ENCODE data around the gene ENTPD8. TPM values are rescaled to one million over a fixed set of nuclear protein-coding genes. Genes with fewer than 3 reads are reported as not detected.
"Not testable (repeated sequence)": the region's sequence is repeated elsewhere in the genome, so short reads cannot be mapped to it uniquely, and the experiment has no call there.

The ENTPD8 gene
- polyA plus RNA-seq, 1 donor, result 14.2 TPM

DNA sequence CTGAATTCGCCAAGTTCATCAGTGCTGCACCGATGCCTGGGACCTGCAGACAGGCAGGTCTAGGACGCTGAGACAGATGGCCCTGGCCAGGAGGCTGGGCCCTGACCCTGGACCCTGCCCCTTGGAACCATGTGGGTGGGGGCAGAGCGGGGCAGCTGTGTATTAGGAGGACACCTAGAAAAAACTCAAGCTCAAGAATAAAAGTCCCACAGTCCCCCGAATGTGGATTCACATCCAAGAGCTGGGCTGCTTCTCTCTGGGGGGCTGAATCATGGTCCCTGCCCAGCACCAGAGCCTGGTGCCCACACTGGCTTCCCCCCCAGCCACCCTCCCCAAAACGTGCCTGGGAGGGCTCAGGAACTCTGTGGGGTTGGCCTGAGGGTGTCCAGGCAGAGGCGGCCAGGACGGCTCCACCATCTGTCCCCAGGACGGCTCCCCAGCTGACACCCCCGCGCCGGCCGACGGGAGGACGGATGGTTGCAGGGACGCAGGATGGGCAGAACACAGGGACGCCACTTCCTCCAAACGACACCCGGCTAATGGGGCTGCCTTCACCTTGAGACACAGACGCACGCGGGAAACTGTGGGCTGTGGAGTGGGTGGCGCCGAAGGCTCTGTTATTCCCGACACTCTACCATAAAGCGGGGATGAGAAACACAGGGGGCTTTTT lies 53.1 kb downstream of the ENTPD8 start:
- no peak overlapping the region for H3K27ac ChIP-seq (ENCODE audit: low read length)
- no peak for DNase-seq
- no CpG with 5 or more reads among the region's 26 CpGs for WGBS (ENCODE audit: insufficient coverage, low lambda C conversion rate)
- H3K4me3 ChIP-seq (ENCODE audit: low read length), result no peak overlapping the region
- H3K36me3 ChIP-seq (ENCODE audit: control insufficient read depth, insufficient read depth, low read length), result peaks cover 14% of the 10 kb centered on the region
- H3K4me1 ChIP-seq (ENCODE audit: control insufficient read depth, insufficient read depth, low read length), result peaks cover 21% of the 10 kb centered on the region
- no peaks in the 10 kb centered on the region for H3K27me3 ChIP-seq (ENCODE audit: control insufficient read depth, insufficient read depth, low read length)
- H3K9me3 ChIP-seq (ENCODE audit: control insufficient read depth, low read depth, low read length), result no peaks in the 10 kb centered on the region

DNA sequence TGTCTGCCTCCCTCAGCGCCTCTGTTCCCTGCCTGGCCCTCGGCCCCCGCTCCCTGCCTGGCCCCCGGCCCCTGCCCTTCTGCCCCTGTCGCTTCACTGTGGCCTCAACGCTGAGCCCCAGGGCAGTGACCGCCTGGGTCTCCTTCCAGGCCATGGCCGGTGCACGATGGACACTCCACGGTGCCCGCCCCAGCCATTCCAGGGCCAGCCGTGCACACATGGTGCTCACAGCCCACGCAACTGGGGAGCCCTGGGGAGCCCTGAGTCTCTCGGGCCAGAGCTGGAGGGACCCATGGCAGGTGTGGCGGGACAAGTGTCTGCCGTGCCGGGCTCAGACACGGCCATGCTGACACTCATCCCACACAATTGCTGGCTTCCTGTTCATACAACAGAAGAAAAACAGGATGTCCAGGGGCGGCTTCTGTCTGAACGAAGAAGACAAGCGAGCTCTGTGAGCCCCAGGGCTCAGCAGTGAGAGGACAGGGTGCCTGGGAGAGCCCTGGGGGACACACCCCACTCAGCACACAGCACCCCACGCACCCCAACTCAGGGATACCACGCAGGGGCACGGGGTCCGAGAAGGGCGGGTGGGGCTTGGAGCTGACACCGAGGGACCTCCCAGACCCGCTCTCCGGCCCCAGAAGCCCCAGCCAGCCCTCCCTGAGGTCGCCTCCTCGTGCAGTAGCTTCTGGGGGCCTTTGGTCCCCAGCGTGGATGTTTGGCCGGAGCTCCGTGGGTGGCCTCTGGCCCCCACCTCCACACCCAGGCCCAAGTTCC lies 53.9 kb downstream of the ENTPD8 start:
- no peak for DNase-seq
- WGBS (ENCODE audit: insufficient coverage, low lambda C conversion rate), result no CpG with 5 or more reads among the region's 34 CpGs
- peaks cover 13% of the 10 kb centered on the region for H3K36me3 ChIP-seq (ENCODE audit: control insufficient read depth, insufficient read depth, low read length)
- H3K4me3 ChIP-seq (ENCODE audit: low read length), result no peak overlapping the region
- no peak overlapping the region for H3K27ac ChIP-seq (ENCODE audit: low read length)
- H3K9me3 ChIP-seq (ENCODE audit: control insufficient read depth, low read depth, low read length), result no peaks in the 10 kb centered on the region
- H3K27me3 ChIP-seq (ENCODE audit: control insufficient read depth, insufficient read depth, low read length), result no peaks in the 10 kb centered on the region
- peaks cover 22% of the 10 kb centered on the region for H3K4me1 ChIP-seq (ENCODE audit: control insufficient read depth, insufficient read depth, low read length)

DNA sequence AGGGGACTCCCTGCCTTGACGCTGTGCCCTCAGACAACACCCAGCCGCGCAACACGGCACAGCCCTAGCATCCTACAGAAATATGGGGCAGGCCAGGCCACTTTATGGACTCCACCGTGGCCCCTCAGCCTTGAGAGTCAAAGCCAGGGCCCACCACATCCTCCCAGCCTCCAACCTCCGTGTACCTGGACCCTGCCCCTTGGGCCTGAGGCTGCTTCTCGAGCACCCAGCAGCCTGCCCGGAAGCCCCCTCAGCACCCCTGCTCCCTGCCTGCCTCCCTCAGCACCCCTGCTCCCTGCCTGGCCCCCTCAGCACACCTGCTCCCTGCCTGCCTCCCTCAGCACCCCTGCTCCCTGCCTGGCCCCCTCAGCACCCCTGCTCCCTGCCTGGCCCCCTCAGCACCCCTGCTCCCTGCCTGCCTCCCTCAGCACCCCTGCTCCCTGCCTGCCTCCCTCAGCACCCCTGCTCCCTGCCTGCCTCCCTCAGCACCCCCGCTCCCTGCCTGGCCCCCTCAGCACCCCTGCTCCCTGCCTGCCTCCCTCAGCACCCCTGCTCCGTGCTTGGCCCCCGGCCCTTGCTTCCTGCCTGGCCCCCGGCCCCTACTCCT lies 54.5 kb downstream of the ENTPD8 start:
- H3K9me3 ChIP-seq (ENCODE audit: control insufficient read depth, low read depth, low read length); H3K36me3 ChIP-seq (ENCODE audit: control insufficient read depth, insufficient read depth, low read length); H3K27ac ChIP-seq (ENCODE audit: low read length); DNase-seq; H3K4me3 ChIP-seq (ENCODE audit: low read length); H3K27me3 ChIP-seq (ENCODE audit: control insufficient read depth, insufficient read depth, low read length): not testable (repeated sequence)
- WGBS (ENCODE audit: insufficient coverage, low lambda C conversion rate), result no CpG with 5 or more reads among the region's 12 CpGs
- H3K4me1 ChIP-seq (ENCODE audit: control insufficient read depth, insufficient read depth, low read length), result peaks cover 22% of the 10 kb centered on the region

DNA sequence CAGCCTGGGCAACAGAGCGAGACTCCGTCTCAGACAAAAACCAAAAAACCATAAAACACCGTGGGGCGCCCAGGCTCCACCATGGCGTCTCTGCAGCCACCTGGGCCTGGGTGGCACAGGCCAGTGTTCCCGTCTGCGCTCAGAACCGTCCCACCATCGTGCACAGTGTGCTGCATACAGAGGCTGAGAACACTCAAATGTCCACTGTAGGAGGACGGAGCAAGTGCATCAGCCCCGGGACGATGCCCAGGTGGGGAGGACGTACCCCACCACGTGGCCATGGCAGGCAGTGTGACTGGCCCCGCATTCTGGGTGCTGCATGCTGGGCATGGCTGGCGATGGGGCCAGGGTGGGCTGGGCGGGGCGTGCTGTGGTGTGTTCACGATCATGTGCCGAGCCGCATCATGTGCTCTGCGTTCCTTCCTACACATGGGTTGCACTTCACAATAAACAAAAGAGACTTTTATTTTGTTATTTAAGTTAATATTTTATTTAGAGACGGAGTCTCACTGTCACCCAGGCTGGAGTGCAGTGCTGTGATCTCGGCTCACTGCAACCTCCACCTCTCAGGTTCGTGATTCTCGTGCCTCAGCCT lies 56.0 kb downstream of the ENTPD8 start:
- H3K36me3 ChIP-seq (ENCODE audit: control insufficient read depth, insufficient read depth, low read length), result peaks cover 7% of the 10 kb centered on the region
- H3K4me3 ChIP-seq (ENCODE audit: low read length), result no peak overlapping the region
- H3K27ac ChIP-seq (ENCODE audit: low read length), result no peak overlapping the region
- no peaks in the 10 kb centered on the region for H3K27me3 ChIP-seq (ENCODE audit: control insufficient read depth, insufficient read depth, low read length)
- WGBS (ENCODE audit: insufficient coverage, low lambda C conversion rate), result no CpG with 5 or more reads among the region's 26 CpGs
- no peak for DNase-seq
- no peaks in the 10 kb centered on the region for H3K9me3 ChIP-seq (ENCODE audit: control insufficient read depth, low read depth, low read length)
- H3K4me1 ChIP-seq (ENCODE audit: control insufficient read depth, insufficient read depth, low read length), result peaks cover 18% of the 10 kb centered on the region

Other genes with a start within 250 kb of the ENTPD8 start
- 32.1 TPM for gene TPRN, start 240.6 kb downstream of the ENTPD8 start, polyA plus RNA-seq
- gene TMEM203, start 235.7 kb downstream of the ENTPD8 start, polyA plus RNA-seq, result 33.1 TPM
- gene NDOR1, start 235.7 kb downstream of the ENTPD8 start, polyA plus RNA-seq, result 12.1 TPM
- 11.0 TPM for gene RNF208, start 219.1 kb downstream of the ENTPD8 start, polyA plus RNA-seq
- 71.7 TPM for gene CYSRT1, start 216.2 kb downstream of the ENTPD8 start, polyA plus RNA-seq
- 87.5 TPM for gene RNF224, start 213.9 kb downstream of the ENTPD8 start, polyA plus RNA-seq
- gene SLC34A3, start 210.5 kb downstream of the ENTPD8 start, polyA plus RNA-seq, result 36.9 TPM
- 402 TPM for gene TUBB4B, start 200.1 kb downstream of the ENTPD8 start, polyA plus RNA-seq
- gene STPG3, start 190.1 kb downstream of the ENTPD8 start, polyA plus RNA-seq, result 3.4 TPM
- gene NELFB, start 186.0 kb downstream of the ENTPD8 start, polyA plus RNA-seq, result 45.9 TPM
- 18.4 TPM for gene TOR4A, start 163.6 kb downstream of the ENTPD8 start, polyA plus RNA-seq
- gene NRARP, start 139.1 kb downstream of the ENTPD8 start, polyA plus RNA-seq, result 32.4 TPM
- gene EXD3, start 18.2 kb downstream of the ENTPD8 start, polyA plus RNA-seq, result 36.5 TPM
- 11.8 TPM for gene NOXA1, start 18.0 kb downstream of the ENTPD8 start, polyA plus RNA-seq
- gene NSMF, start 18.0 kb upstream of the ENTPD8 start, polyA plus RNA-seq, result 33.4 TPM
- gene PNPLA7, start 109.0 kb upstream of the ENTPD8 start, polyA plus RNA-seq, result 7.2 TPM
- 30.5 TPM for gene MRPL41, start 110.5 kb upstream of the ENTPD8 start, polyA plus RNA-seq
- 42.2 TPM for gene DPH7, start 137.6 kb upstream of the ENTPD8 start, polyA plus RNA-seq
- gene ZMYND19, start 149.2 kb upstream of the ENTPD8 start, polyA plus RNA-seq, result 20.1 TPM
- gene ARRDC1, start 164.3 kb upstream of the ENTPD8 start, polyA plus RNA-seq, result 59.8 TPM
- 38.7 TPM for gene EHMT1, start 177.6 kb upstream of the ENTPD8 start, polyA plus RNA-seq